Measurements from ENCODE around the gene COL18A1. TPM values are rescaled to one million over a fixed set of nuclear protein-coding genes. Genes with fewer than 3 reads are reported as not detected.
"Not testable (repeated sequence)": the region's sequence is repeated elsewhere in the genome, so short reads cannot be mapped to it uniquely, and the experiment has no call there.

Gene COL18A1
- total RNA-seq, 1 donor from 2014 or later, result 302 TPM

GRCh38 chr21:45530423-45531113, 125.6 kb downstream of the COL18A1 start:
- DNase-seq (ENCODE audit: low spot score in 2 of 2, unreplicated experiment in 2 of 2), result no peak
- Mint-ChIP-seq H3K4me1 (peaks cover 13% of the 10 kb centered on the region), H3K9me3 (no peaks in the 10 kb centered on the region), H3K27me3 (ENCODE audit: low read depth) (no peaks in the 10 kb centered on the region), H3K4me3 (no peak overlapping the region), H3K36me3 (peaks cover 19% of the 10 kb centered on the region), H3K27ac (no peak overlapping the region)
- no peak for TF ChIP-seq CTCF (IDR thresholded peaks at IDR 0.05; ENCODE audit: unreplicated experiment)

- H3K27ac Mint-ChIP-seq; H3K27me3 Mint-ChIP-seq (ENCODE audit: low read depth); H3K4me3 Mint-ChIP-seq; H3K9me3 Mint-ChIP-seq: not testable (repeated sequence)
- H3K4me1 Mint-ChIP-seq, result peaks cover 13% of the 10 kb centered on the region
- H3K36me3 Mint-ChIP-seq, result peaks cover 19% of the 10 kb centered on the region
- peak in 1 of 2 experiments; percentile 18 for DNase-seq (ENCODE audit: low spot score in 2 of 2, unreplicated experiment in 2 of 2)
Observed at GRCh38 chr21:45531114-45531392, 126.1 kb downstream of the COL18A1 start.

- peak in 1 of 2 experiments; percentile 18 for DNase-seq (ENCODE audit: low spot score in 2 of 2, unreplicated experiment in 2 of 2)
- no peaks in the 10 kb centered on the region for H3K27me3 Mint-ChIP-seq (ENCODE audit: low read depth)
- TF ChIP-seq CTCF (IDR thresholded peaks at IDR 0.05; ENCODE audit: unreplicated experiment), result no peak
- H3K9me3 Mint-ChIP-seq, result no peaks in the 10 kb centered on the region
- H3K4me1 Mint-ChIP-seq, result peaks cover 13% of the 10 kb centered on the region
- H3K27ac Mint-ChIP-seq, result no peak overlapping the region
- peaks cover 19% of the 10 kb centered on the region for H3K36me3 Mint-ChIP-seq
- H3K4me3 Mint-ChIP-seq, result no peak overlapping the region
Observed at GRCh38 chr21:45531393-45532215, 126.6 kb downstream of the COL18A1 start.

GRCh38 chr21:45532826-45533360, 127.9 kb downstream of the COL18A1 start:
- Mint-ChIP-seq H3K27me3 (ENCODE audit: low read depth) (no peaks in the 10 kb centered on the region), H3K9me3 (no peaks in the 10 kb centered on the region), H3K36me3 (peaks cover 13% of the 10 kb centered on the region), H3K4me1 (peaks cover 9% of the 10 kb centered on the region), H3K4me3 (no peak overlapping the region), H3K27ac (no peak overlapping the region)
- peak in 1 of 2 experiments; percentile 7 for DNase-seq (ENCODE audit: low spot score in 2 of 2, unreplicated experiment in 2 of 2)
- no peak for TF ChIP-seq CTCF (IDR thresholded peaks at IDR 0.05; ENCODE audit: unreplicated experiment)

- H3K27me3 Mint-ChIP-seq (ENCODE audit: low read depth), result no peaks in the 10 kb centered on the region
- peaks cover 9% of the 10 kb centered on the region for H3K4me1 Mint-ChIP-seq
- no peak for TF ChIP-seq CTCF (IDR thresholded peaks at IDR 0.05; ENCODE audit: unreplicated experiment)
- no peaks in the 10 kb centered on the region for H3K9me3 Mint-ChIP-seq
- H3K27ac Mint-ChIP-seq, result no peak overlapping the region
- H3K36me3 Mint-ChIP-seq, result peaks cover 10% of the 10 kb centered on the region
- peak in 1 of 2 experiments; percentile 3 for DNase-seq (ENCODE audit: low spot score in 2 of 2, unreplicated experiment in 2 of 2)
- H3K4me3 Mint-ChIP-seq, result no peak overlapping the region
Observed at GRCh38 chr21:45533361-45533845, 128.4 kb downstream of the COL18A1 start.

Data from mesothelial cell of epicardium (in vitro differentiated cells).